ENCODE measurements around the gene CDK16. TPM values are rescaled to one million over a fixed set of nuclear protein-coding genes. Genes with fewer than 3 reads are reported as not detected.

CDK16 gene
- total and polyA plus RNA-seq, 2 donors (not counting 1 experiment from before 2014, with no cell fraction given): 68.2 to 92.9 TPM

GRCh38 chrX:47224266-47224895 is 5.9 kb downstream of the CDK16 start:
- ChIA-PET CTCF (no interaction called here), POLR2A (no interaction called here)
- Histone ChIP-seq H2AFZ (ENCODE audit: insufficient read depth, low read depth, low read length, poor library complexity, severe bottlenecking) (no peak overlapping the region), H4K20me1 (ENCODE audit: control insufficient read depth, insufficient read depth, low read length, poor library complexity, severe bottlenecking) (peaks cover 34% of the 10 kb centered on the region), H3K27me3 (replicated peaks in 1 of 4; ENCODE audit: control extremely low read depth in 1 of 4, control insufficient read depth in 3 of 4, insufficient read depth in 4 of 4, low read length in 3 of 4) (no peaks in the 10 kb centered on the region), H3K4me2 (replicated peaks; ENCODE audit: low read depth, low read length, poor library complexity, severe bottlenecking) (no peak overlapping the region), H3K4me1 (ENCODE audit: control insufficient read depth in 2 of 2, insufficient read depth in 2 of 2, low read length in 2 of 2) (peaks cover 16 to 18% of the 10 kb centered on the region in 2 donors), H3K79me2 (ENCODE audit: control insufficient read depth, insufficient read depth, low read length) (peaks cover 21% of the 10 kb centered on the region), H3K9me3 (ENCODE audit: control extremely low read depth in 1 of 3, control insufficient read depth in 2 of 3, insufficient read depth in 1 of 3, low read length in 2 of 3) (no peaks in the 10 kb centered on the region), H3K36me3 (replicated peaks in 1 of 2; ENCODE audit: control extremely low read depth in 1 of 2, control insufficient read depth in 1 of 2, extremely low read depth in 1 of 2, insufficient read depth in 2 of 2, low read length in 1 of 2) (peaks cover 0 to 42% of the 10 kb centered on the region in 2 experiments), H3K4me3 (ENCODE audit: control extremely low read depth in 1 of 5, extremely low read depth in 1 of 5, insufficient read depth in 1 of 5, low read depth in 2 of 5, low read length in 4 of 5) (no peak overlapping the region), H3K27ac (ENCODE audit: low read length in 2 of 2) (no peak overlapping the region), H3K9ac (ENCODE audit: low read length) (no peak overlapping the region)
- no peak overlapping the region for H3K27ac Mint-ChIP-seq
- no peak for DNase-seq
- H3K4me3 Mint-ChIP-seq: no peak overlapping the region
- ATAC-seq (ENCODE audit: low read depth): no peak
- H3K4me1 Mint-ChIP-seq: peaks cover 23% of the 10 kb centered on the region
- no peaks in the 10 kb centered on the region for H3K27me3 Mint-ChIP-seq
- WGBS (ENCODE audit: insufficient coverage): 100% methylated on average over 1 of the region's 17 CpGs
- intact Hi-C loops (cut with micrococcal nuclease): no loop called here
- TF ChIP-seq EZH2 (IDR thresholded peaks at IDR 0.05; ENCODE audit: borderline replicate concordance, insufficient read depth, low read depth, low read length, poor library complexity, severe bottlenecking) (no peak), CTCF (IDR thresholded peaks at IDR 0.05) (no peak)
- H3K9me3 Mint-ChIP-seq (ENCODE audit: insufficient read depth): no peaks in the 10 kb centered on the region

DNA sequence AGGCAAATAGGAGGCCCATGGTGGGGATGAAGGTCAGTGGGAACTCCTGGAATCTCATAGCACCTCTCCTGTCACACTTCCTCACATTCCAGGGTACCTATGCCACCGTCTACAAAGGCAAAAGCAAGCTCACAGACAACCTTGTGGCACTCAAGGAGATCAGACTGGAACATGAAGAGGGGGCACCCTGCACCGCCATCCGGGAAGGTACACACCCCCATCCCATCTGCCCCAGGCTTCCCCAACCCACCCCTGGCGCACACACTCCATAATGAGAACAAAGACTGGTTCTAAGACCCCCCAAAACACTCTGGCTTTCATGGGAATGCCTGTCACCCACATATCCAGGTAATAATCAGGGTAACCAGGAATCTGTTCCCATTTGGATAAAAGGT is 6.4 kb downstream of the CDK16 start:
- TF ChIP-seq CTCF (IDR thresholded peaks at IDR 0.05): no peak
- no peak for TF ChIP-seq EZH2 (IDR thresholded peaks at IDR 0.05; ENCODE audit: borderline replicate concordance, insufficient read depth, low read depth, low read length, poor library complexity, severe bottlenecking)
- Histone ChIP-seq H4K20me1 (ENCODE audit: control insufficient read depth, insufficient read depth, low read length, poor library complexity, severe bottlenecking) (peaks cover 28% of the 10 kb centered on the region), H3K9ac (ENCODE audit: low read length) (no peak overlapping the region), H3K4me2 (replicated peaks; ENCODE audit: low read depth, low read length, poor library complexity, severe bottlenecking) (no peak overlapping the region), H3K9me3 (ENCODE audit: control extremely low read depth in 1 of 3, control insufficient read depth in 2 of 3, insufficient read depth in 1 of 3, low read length in 2 of 3) (no peaks in the 10 kb centered on the region), H2AFZ (ENCODE audit: insufficient read depth, low read depth, low read length, poor library complexity, severe bottlenecking) (no peak overlapping the region), H3K36me3 (replicated peaks in 1 of 2; ENCODE audit: control extremely low read depth in 1 of 2, control insufficient read depth in 1 of 2, extremely low read depth in 1 of 2, insufficient read depth in 2 of 2, low read length in 1 of 2) (peaks cover 0 to 42% of the 10 kb centered on the region in 2 experiments), H3K27ac (ENCODE audit: low read length in 2 of 2) (no peak overlapping the region), H3K4me3 (ENCODE audit: control extremely low read depth in 1 of 5, extremely low read depth in 1 of 5, insufficient read depth in 1 of 5, low read depth in 2 of 5, low read length in 4 of 5) (no peak overlapping the region), H3K4me1 (ENCODE audit: control insufficient read depth in 2 of 2, insufficient read depth in 2 of 2, low read length in 2 of 2) (peaks cover 10 to 13% of the 10 kb centered on the region in 2 donors), H3K79me2 (ENCODE audit: control insufficient read depth, insufficient read depth, low read length) (peaks cover 16% of the 10 kb centered on the region), H3K27me3 (replicated peaks in 1 of 4; ENCODE audit: control extremely low read depth in 1 of 4, control insufficient read depth in 3 of 4, insufficient read depth in 4 of 4, low read length in 3 of 4) (no peaks in the 10 kb centered on the region)
- H3K4me3 Mint-ChIP-seq: no peak overlapping the region
- no peaks in the 10 kb centered on the region for H3K9me3 Mint-ChIP-seq (ENCODE audit: insufficient read depth)
- no peaks in the 10 kb centered on the region for H3K27me3 Mint-ChIP-seq
- ATAC-seq (ENCODE audit: low read depth) (no peak), DNase-seq (no peak)
- no peak overlapping the region for H3K27ac Mint-ChIP-seq
- ChIA-PET POLR2A (no interaction called here), CTCF (no interaction called here)
- intact Hi-C loops (cut with micrococcal nuclease): no loop called here
- H3K4me1 Mint-ChIP-seq: peaks cover 18% of the 10 kb centered on the region
- 100% methylated on average over 1 of the region's 4 CpGs for WGBS (ENCODE audit: insufficient coverage)

All from B cell (primary cell).